ENCODE data around the gene MRGPRD.

MRGPRD gene

DNA sequence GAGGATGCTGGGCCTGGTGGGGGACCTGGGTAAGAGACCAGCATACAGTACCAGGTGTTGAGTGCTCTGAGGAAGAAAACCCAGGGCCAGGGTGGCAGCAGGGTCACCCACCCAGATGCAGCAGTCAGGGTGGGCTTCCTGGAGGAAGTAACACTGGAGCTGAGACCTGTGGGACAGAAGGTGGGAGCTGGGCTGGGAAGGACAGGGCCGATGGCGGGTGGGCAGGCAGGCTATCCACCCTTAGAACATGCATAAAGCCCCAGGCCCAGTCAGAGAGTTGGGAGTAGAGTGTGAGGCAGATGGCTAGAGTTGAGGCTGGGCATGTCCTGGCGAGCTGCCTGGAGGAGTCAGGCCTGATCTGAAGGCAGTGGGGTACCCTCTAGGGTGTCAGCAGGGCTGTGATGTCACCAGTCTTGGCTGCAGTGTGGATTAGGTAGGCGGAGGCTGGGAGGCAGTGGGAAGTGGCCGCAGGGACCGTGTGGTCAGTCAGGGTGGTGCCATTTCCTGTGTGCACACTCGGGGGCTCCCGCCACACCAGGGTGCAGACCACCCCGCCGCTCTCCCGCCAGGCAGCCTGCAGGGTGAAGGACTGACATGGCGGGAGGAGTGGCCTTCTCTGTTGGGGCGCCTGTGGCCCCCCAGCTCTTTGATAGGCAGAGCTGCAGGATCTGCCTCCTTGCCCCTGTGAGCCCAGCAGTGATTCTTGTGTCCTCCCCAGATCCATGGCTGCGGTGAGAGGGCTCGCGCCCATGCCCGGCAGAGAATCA, 41.8 kb downstream of the MRGPRD start:
- Histone ChIP-seq H3K4me3 (ENCODE audit: insufficient read depth, low read depth, low read length) (no peak overlapping the region), H3K27ac (ENCODE audit: insufficient read depth, low read depth, low read length, poor library complexity, severe bottlenecking) (no peak overlapping the region), H3K27me3 (ENCODE audit: control insufficient read depth, insufficient read depth, low read length, poor library complexity, severe bottlenecking) (no peaks in the 10 kb centered on the region), H3K9me3 (ENCODE audit: control insufficient read depth, low read length) (no peaks in the 10 kb centered on the region), H3K4me1 (ENCODE audit: control insufficient read depth, insufficient read depth, low read length) (no peaks in the 10 kb centered on the region), H3K36me3 (ENCODE audit: control insufficient read depth, insufficient read depth, low read length) (peaks cover 25% of the 10 kb centered on the region)
- 89 to 91% methylated on average over 17 of the region's 17 CpGs for WGBS, 2 experiments

DNA sequence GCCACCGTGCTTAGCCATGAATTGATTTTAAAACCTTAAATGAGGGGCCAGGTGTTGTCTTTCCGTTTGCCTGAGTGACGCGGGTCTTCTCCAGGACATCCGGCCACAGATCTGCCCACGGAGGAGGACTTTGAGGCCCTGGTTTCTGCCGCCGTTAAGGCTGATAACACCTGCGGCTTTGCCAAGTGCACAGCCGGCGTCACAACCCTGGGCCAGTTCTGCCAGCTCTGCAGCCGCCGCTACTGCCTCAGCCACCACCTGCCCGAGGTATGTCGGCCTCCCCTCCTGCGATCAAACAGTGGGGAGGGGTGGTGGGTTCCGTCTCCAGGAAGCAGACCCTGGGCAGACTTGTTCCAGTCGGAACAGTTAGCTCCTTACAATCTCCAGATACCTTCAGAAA, 42.7 kb downstream of the MRGPRD start:
- no peak overlapping the region for H3K4me3 ChIP-seq (ENCODE audit: insufficient read depth, low read depth, low read length)
- peaks cover 25% of the 10 kb centered on the region for H3K36me3 ChIP-seq (ENCODE audit: control insufficient read depth, insufficient read depth, low read length)
- WGBS, 2 experiments, result 91 to 94% methylated on average over 18 of the region's 18 CpGs
- H3K4me1 ChIP-seq (ENCODE audit: control insufficient read depth, insufficient read depth, low read length), result no peaks in the 10 kb centered on the region
- no peaks in the 10 kb centered on the region for H3K9me3 ChIP-seq (ENCODE audit: control insufficient read depth, low read length)
- H3K27ac ChIP-seq (ENCODE audit: insufficient read depth, low read depth, low read length, poor library complexity, severe bottlenecking), result no peak overlapping the region
- no peaks in the 10 kb centered on the region for H3K27me3 ChIP-seq (ENCODE audit: control insufficient read depth, insufficient read depth, low read length, poor library complexity, severe bottlenecking)

DNA sequence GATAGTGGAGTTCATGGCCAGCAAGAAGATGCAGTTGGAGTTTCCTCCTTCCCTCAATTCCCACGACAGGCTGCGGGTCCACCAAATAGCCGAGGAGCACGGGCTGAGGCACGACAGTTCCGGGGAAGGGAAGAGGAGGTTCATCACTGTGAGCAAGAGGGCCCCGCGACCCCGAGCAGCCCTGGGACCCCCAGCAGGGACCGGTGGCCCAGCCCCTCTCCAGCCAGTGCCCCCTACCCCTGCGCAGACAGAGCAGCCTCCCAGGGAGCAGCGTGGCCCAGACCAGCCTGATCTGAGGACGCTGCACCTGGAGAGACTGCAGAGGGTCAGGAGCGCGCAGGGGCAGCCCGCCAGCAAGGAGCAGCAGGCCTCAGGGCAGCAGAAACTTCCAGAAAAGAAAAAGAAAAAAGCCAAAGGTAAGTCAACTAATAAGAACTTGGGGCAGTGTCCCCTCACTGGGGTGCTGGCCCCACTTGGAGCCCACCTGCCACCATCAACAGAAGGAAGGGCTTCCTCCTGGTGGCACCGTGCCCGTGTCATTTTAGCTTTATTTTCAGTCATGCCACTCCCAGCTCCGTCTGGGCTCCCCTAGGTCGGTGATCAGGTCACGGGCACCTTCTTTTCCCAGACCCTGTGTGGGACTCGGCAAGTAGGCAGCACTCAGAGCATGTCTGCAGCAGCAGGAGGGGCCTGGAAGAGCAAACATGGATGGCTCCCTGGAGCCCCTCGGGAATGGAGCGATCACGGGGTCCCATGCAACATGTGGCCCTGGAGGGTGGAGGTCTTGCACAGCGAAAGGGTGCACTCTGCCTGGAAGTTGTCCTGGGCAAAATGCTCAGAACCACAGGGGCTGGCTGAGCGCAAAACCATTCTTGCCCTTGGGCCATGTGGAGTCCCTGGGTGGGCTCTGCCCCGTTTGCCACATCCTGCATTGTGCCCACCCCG, 43.8 kb downstream of the MRGPRD start:
- no peak overlapping the region for H3K27ac ChIP-seq (ENCODE audit: insufficient read depth, low read depth, low read length, poor library complexity, severe bottlenecking)
- no peak overlapping the region for H3K4me3 ChIP-seq (ENCODE audit: insufficient read depth, low read depth, low read length)
- H3K4me1 ChIP-seq (ENCODE audit: control insufficient read depth, insufficient read depth, low read length), result no peaks in the 10 kb centered on the region
- peaks cover 25% of the 10 kb centered on the region for H3K36me3 ChIP-seq (ENCODE audit: control insufficient read depth, insufficient read depth, low read length)
- WGBS, 2 experiments, result 93 to 95% methylated on average over 29 of the region's 29 CpGs
- H3K9me3 ChIP-seq (ENCODE audit: control insufficient read depth, low read length), result no peaks in the 10 kb centered on the region
- H3K27me3 ChIP-seq (ENCODE audit: control insufficient read depth, insufficient read depth, low read length, poor library complexity, severe bottlenecking), result no peaks in the 10 kb centered on the region

DNA sequence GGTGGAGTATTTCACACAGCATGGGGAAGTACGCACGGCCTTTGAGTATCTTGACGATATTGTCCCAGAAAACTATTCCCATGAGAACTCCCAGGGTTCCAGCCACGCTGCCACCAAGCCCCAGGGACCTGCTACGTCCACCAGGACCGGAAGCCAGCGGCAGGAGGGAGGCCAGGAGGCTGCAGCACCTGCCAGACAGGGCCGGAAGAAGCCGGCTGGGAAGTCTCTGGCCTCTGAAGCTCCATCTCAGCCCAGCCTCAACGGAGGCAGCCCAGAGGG, 44.5 kb downstream of the MRGPRD start:
- 96% methylated on average over 10 of the region's 10 CpGs for WGBS, 2 experiments
- no peak overlapping the region for H3K4me3 ChIP-seq (ENCODE audit: insufficient read depth, low read depth, low read length)
- no peaks in the 10 kb centered on the region for H3K4me1 ChIP-seq (ENCODE audit: control insufficient read depth, insufficient read depth, low read length)
- H3K27ac ChIP-seq (ENCODE audit: insufficient read depth, low read depth, low read length, poor library complexity, severe bottlenecking), result no peak overlapping the region
- H3K9me3 ChIP-seq (ENCODE audit: control insufficient read depth, low read length), result no peaks in the 10 kb centered on the region
- H3K27me3 ChIP-seq (ENCODE audit: control insufficient read depth, insufficient read depth, low read length, poor library complexity, severe bottlenecking), result no peaks in the 10 kb centered on the region
- H3K36me3 ChIP-seq (ENCODE audit: control insufficient read depth, insufficient read depth, low read length), result peaks cover 25% of the 10 kb centered on the region

DNA sequence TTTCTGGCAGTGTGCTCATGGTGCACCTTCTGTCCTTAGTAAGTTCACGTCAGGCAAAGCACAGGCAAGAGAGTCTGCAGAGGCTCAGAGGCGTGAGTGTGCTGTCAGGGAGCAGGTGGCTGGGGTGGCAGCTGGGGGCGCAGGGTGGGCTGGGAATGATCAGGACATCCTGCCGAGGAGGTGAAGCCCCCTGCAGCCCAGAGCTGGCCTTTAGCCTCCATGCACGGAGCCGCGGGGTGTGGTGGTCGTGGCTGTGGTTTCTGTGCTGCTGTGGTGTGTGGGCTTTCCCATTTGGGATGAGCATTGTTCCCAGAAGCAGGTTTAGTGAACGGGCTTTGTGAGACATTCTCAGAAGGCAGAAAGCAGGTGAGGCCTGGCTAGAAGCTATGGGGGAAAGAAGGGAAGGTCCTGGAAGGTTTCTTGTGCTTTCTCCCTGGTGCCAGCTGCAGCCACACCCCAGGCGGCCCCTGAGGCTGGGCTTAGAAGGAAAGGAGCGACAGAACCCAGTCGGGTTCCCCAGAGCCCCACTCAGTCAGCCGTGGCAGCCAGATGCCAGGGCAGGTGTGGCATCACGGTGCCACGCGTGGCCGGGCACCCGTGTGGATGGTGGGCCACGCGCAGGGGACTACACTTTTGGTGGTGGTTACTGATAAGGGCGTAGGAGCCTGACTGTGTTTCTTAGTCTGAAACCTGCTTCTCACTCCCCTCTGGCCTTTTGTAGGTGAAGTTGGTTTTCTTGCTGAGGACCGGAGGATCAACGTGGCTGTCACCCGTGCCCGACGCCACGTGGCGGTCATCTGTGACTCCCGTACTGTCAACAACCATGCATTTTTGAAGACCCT, 45.0 kb downstream of the MRGPRD start:
- no peaks in the 10 kb centered on the region for H3K27me3 ChIP-seq (ENCODE audit: control insufficient read depth, insufficient read depth, low read length, poor library complexity, severe bottlenecking)
- no peak overlapping the region for H3K27ac ChIP-seq (ENCODE audit: insufficient read depth, low read depth, low read length, poor library complexity, severe bottlenecking)
- H3K4me3 ChIP-seq (ENCODE audit: insufficient read depth, low read depth, low read length), result no peak overlapping the region
- no peaks in the 10 kb centered on the region for H3K4me1 ChIP-seq (ENCODE audit: control insufficient read depth, insufficient read depth, low read length)
- H3K9me3 ChIP-seq (ENCODE audit: control insufficient read depth, low read length), result no peaks in the 10 kb centered on the region
- H3K36me3 ChIP-seq (ENCODE audit: control insufficient read depth, insufficient read depth, low read length), result peaks cover 25% of the 10 kb centered on the region
- WGBS, 2 experiments, result 96 to 97% methylated on average over 29 of the region's 29 CpGs

DNA sequence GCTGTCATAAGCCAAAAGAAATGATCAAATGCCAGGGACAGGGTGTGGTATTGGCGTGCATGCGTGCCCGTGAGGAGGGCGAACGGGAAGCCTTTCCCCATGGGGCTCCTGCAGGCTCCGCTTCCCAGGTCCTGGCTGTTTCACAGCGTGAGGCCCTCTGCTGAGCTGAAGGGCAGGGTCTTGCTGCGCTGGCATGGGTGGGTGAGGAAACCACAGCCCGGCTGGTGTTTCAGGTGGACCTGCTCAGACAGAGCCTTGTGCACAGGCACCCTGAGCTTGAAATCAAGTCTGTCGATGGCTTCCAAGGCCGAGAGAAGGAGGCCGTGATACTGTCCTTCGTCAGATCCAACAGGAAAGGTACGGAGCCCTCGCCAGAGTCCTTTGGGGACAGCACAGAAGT, 45.7 kb downstream of the MRGPRD start:
- H3K27ac ChIP-seq (ENCODE audit: insufficient read depth, low read depth, low read length, poor library complexity, severe bottlenecking), result no peak overlapping the region
- 96 to 97% methylated on average over 15 of the region's 15 CpGs for WGBS, 2 experiments
- peaks cover 27% of the 10 kb centered on the region for H3K36me3 ChIP-seq (ENCODE audit: control insufficient read depth, insufficient read depth, low read length)
- no peaks in the 10 kb centered on the region for H3K4me1 ChIP-seq (ENCODE audit: control insufficient read depth, insufficient read depth, low read length)
- no peaks in the 10 kb centered on the region for H3K27me3 ChIP-seq (ENCODE audit: control insufficient read depth, insufficient read depth, low read length, poor library complexity, severe bottlenecking)
- no peaks in the 10 kb centered on the region for H3K9me3 ChIP-seq (ENCODE audit: control insufficient read depth, low read length)
- H3K4me3 ChIP-seq (ENCODE audit: insufficient read depth, low read depth, low read length), result no peak overlapping the region

DNA sequence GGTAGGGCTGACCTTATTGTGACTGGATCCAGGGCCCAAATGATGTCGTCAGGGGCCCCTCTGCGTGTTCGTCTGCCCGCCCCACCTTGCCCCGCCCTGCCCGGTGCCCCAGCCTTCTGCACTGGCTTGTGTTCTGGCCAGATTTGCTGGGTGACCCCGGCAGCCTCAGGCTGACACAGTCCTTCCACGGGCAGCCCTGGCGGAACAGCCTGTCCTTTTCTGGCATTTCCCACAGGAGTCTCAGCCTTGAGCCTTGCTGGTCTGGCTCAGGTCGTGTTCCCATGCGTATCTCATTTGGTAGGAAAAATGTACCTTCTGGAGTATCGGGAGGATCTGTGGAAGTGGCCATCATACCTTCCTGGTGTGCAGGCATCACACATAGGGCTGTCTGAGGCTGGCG, 46.1 kb downstream of the MRGPRD start:
- Histone ChIP-seq H3K4me1 (ENCODE audit: control insufficient read depth, insufficient read depth, low read length) (no peaks in the 10 kb centered on the region), H3K9me3 (ENCODE audit: control insufficient read depth, low read length) (no peaks in the 10 kb centered on the region), H3K27me3 (ENCODE audit: control insufficient read depth, insufficient read depth, low read length, poor library complexity, severe bottlenecking) (no peaks in the 10 kb centered on the region), H3K27ac (ENCODE audit: insufficient read depth, low read depth, low read length, poor library complexity, severe bottlenecking) (no peak overlapping the region), H3K4me3 (ENCODE audit: insufficient read depth, low read depth, low read length) (no peak overlapping the region), H3K36me3 (ENCODE audit: control insufficient read depth, insufficient read depth, low read length) (peaks cover 29% of the 10 kb centered on the region)
- WGBS, 2 experiments, result 94 to 98% methylated on average over 13 of the region's 13 CpGs

DNA sequence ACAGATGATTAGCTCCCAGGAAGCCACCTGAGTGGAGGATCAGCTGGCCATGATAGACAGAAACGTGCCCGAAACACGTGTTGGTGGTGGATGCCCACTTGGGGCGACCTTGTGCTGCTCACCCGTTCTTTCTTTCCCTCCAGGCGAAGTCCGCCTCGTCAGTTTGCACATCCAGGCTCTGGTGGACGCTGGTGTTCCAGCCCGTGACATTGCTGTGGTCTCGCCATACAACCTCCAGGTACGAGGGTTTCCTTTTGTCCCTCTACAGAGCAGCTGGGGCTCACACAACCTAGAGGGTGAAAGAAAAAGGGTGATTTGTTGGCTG, 46.5 kb downstream of the MRGPRD start:
- no peak overlapping the region for H3K27ac ChIP-seq (ENCODE audit: insufficient read depth, low read depth, low read length, poor library complexity, severe bottlenecking)
- H3K9me3 ChIP-seq (ENCODE audit: control insufficient read depth, low read length), result no peaks in the 10 kb centered on the region
- no peak overlapping the region for H3K4me3 ChIP-seq (ENCODE audit: insufficient read depth, low read depth, low read length)
- H3K27me3 ChIP-seq (ENCODE audit: control insufficient read depth, insufficient read depth, low read length, poor library complexity, severe bottlenecking), result no peaks in the 10 kb centered on the region
- H3K4me1 ChIP-seq (ENCODE audit: control insufficient read depth, insufficient read depth, low read length), result no peaks in the 10 kb centered on the region
- peaks cover 32% of the 10 kb centered on the region for H3K36me3 ChIP-seq (ENCODE audit: control insufficient read depth, insufficient read depth, low read length)
- WGBS, 2 experiments, result 91 to 95% methylated on average over 12 of the region's 12 CpGs

DNA sequence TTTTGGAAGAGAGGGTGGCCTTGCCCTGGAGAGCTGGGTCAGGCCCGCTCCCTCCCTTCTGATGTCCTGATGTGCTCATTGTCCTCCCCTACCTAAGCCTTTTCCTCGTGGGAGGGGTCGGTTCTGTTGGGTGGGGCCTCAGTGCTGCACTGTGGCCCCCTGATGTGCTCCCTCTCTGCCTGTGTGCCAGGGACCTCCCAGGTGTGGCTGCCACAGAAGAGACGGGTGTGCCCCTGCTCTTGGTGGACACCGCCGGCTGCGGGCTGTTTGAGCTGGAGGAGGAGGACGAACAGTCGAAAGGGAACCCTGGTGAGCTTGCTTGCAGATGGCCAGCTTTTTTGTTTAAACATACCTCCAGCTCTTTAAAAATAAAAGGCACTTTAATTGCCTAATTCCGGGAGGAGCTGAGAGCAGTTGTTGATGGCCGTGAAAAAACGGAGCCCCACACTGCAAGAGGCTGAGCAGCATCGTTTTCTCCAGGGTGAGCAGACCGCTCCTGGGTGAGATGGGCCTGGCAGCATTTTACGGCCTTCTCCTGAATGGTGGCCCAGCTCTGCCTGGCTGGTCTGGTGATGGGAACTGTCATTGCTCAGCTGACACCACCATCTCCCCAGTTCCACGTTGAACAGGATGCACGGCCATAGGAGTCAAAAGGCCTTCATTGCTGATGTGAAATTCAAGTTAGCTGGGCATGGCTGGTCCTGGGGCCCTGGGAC, 47.0 kb downstream of the MRGPRD start:
- Histone ChIP-seq H3K4me3 (ENCODE audit: insufficient read depth, low read depth, low read length) (no peak overlapping the region), H3K9me3 (ENCODE audit: control insufficient read depth, low read length) (no peaks in the 10 kb centered on the region), H3K36me3 (ENCODE audit: control insufficient read depth, insufficient read depth, low read length) (peaks cover 32% of the 10 kb centered on the region), H3K27me3 (ENCODE audit: control insufficient read depth, insufficient read depth, low read length, poor library complexity, severe bottlenecking) (no peaks in the 10 kb centered on the region), H3K27ac (ENCODE audit: insufficient read depth, low read depth, low read length, poor library complexity, severe bottlenecking) (no peak overlapping the region), H3K4me1 (ENCODE audit: control insufficient read depth, insufficient read depth, low read length) (no peaks in the 10 kb centered on the region)
- WGBS, 2 experiments, result 87 to 90% methylated on average over 17 of the region's 17 CpGs
